Muscle layer of colon (tissue), 2 donors: ENCODE measurements around the gene TBXAS1.

Source experiments
- H3K27ac ChIP-seq: one replicate; pipeline ENCODE4 v1.7.0; 2013; ENCODE audit warnings: low read depth, mild to moderate bottlenecking, low read length, moderate library complexity
- H3K27me3 ChIP-seq, 2 donors: one replicate each; pipeline ENCODE4 v1.7.0; 2013; ENCODE audit warnings: low read length in 2 of 2, mild to moderate bottlenecking in 2 of 2; ENCODE audit not compliant: insufficient read depth in 2 of 2, control insufficient read depth in 1 of 2
- H3K36me3 ChIP-seq: one replicate; pipeline ENCODE4 v1.7.0; 2013; ENCODE audit warnings: mild to moderate bottlenecking, low read length; ENCODE audit not compliant: insufficient read depth
- H3K4me1 ChIP-seq: one replicate; pipeline ENCODE4 v1.7.0; 2013; ENCODE audit warnings: mild to moderate bottlenecking, low read length; ENCODE audit not compliant: insufficient read depth
- H3K4me3 ChIP-seq, 2 donors: one replicate each; pipeline ENCODE4 v1.7.0; 2013; ENCODE audit warnings: low read length in 2 of 2, low read depth in 1 of 2, mild to moderate bottlenecking in 1 of 2, moderate library complexity in 1 of 2
- H3K9ac ChIP-seq: one replicate; pipeline ENCODE4 v1.7.0; 2013; ENCODE audit warnings: low read length
- H3K9me3 ChIP-seq: one replicate; pipeline ENCODE4 v1.7.0; 2013; ENCODE audit warnings: mild to moderate bottlenecking, low read length
- donor health status: abdominal sarcoma.
- donor health status: Adenocarcinoma of cecum.

Gene TBXAS1

GRCh38 chr7:139829025-139829774, at the start of gene TBXAS1:
TBXAS1 (plus strand) TSS chr7:139829264; CDS start chr7:139829391, 127 bp downstream.
- Histone ChIP-seq H3K9me3 (no peaks in the 10 kb centered on the region), H3K36me3 (no peaks in the 10 kb centered on the region), H3K4me1 (peaks cover 3% of the 10 kb centered on the region), H3K27ac (no peak within 1 kb of the TSS), H3K9ac (no peak within 1 kb of the TSS), H3K27me3 (no peaks in the 10 kb centered on the region), H3K4me3 (no peak within 1 kb of the TSS)

- peaks cover 8% of the 10 kb centered on the region for H3K4me1 ChIP-seq
- H3K27ac ChIP-seq: no peak overlapping the region
- H3K36me3 ChIP-seq: no peaks in the 10 kb centered on the region
- H3K27me3 ChIP-seq: no peaks in the 10 kb centered on the region
- no peak overlapping the region for H3K9ac ChIP-seq
- no peak overlapping the region for H3K4me3 ChIP-seq
- H3K9me3 ChIP-seq: no peaks in the 10 kb centered on the region
These were observed 46.1 kb upstream of the TBXAS1 start for GRCh38 chr7:139782932-139783331.

- H3K9me3 ChIP-seq: no peaks in the 10 kb centered on the region
- no peaks in the 10 kb centered on the region for H3K27me3 ChIP-seq
- no peaks in the 10 kb centered on the region for H3K36me3 ChIP-seq
- peaks cover 5% of the 10 kb centered on the region for H3K4me1 ChIP-seq
- H3K27ac ChIP-seq: no peak overlapping the region
- no peak overlapping the region for H3K9ac ChIP-seq
- H3K4me3 ChIP-seq: no peak overlapping the region
These were observed 45.2 kb upstream of the TBXAS1 start for GRCh38 chr7:139783647-139784385.

DNA sequence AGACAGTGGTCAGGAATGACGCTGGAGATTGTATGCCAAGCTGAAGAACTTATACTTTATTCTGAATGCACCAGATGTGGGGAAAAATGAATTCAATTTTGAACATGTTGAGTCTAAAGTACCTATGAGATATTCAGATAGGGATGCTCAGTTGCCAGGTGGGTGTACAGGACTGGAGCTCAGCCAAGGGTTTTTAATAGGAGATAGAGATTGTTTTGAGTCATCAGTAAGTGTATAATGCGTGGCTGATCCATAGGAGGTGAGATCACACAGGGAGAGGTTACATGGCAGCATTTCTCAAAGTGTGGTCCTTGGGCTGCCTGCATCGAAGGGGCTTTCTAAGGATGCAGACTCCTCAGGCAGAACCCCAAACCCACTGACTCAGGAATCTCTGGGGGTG, 44.4 kb upstream of the TBXAS1 start:
- Histone ChIP-seq H3K27ac (no peak overlapping the region), H3K9ac (no peak overlapping the region), H3K4me1 (no peaks in the 10 kb centered on the region), H3K27me3 (no peaks in the 10 kb centered on the region), H3K4me3 (no peak overlapping the region), H3K9me3 (no peaks in the 10 kb centered on the region), H3K36me3 (no peaks in the 10 kb centered on the region)

DNA sequence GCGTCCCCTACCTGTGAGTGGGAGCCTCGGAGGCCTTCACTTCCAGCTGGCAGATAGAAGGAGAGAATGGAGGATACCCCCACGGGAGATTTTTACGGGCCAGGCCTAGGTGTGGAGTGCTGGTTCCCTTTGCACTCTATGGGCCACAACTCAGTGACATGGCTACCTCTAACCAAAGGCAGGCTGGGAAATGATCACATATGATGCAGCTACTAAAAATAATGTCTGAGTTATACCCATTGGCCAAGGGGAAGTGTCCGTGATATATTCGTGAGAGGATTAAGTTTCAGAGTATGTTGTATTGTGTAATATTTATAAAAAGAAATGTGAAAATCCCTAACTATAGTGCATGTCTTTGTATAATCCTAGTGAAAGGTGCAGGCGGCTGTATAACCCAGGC, 37.7 kb upstream of the TBXAS1 start:
- Histone ChIP-seq H3K9ac (no peak overlapping the region), H3K4me3 (no peak overlapping the region), H3K36me3 (no peaks in the 10 kb centered on the region), H3K27ac (no peak overlapping the region), H3K9me3 (no peaks in the 10 kb centered on the region), H3K4me1 (no peaks in the 10 kb centered on the region), H3K27me3 (no peaks in the 10 kb centered on the region)

DNA sequence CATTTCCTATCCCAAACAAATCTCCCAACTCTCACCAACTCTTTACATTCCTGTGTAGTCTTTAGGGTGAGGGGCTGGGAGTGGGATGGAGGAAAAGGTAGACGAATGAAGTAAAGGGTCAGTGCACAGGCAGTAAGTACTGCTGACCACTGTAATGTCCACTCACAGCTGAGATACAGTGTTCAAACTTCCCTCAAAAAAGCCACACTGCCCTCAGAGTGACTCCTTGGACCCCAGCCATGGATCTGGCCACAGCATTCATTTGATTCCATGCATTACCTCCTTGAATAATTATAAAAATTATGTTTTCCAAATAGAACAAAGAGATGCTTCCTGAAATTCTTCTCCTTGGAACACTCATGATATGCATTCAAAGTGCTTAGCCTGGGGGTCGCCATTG, 31.5 kb upstream of the TBXAS1 start:
- no peaks in the 10 kb centered on the region for H3K4me1 ChIP-seq
- H3K9me3 ChIP-seq: no peaks in the 10 kb centered on the region
- H3K9ac ChIP-seq: no peak overlapping the region
- H3K36me3 ChIP-seq: no peaks in the 10 kb centered on the region
- H3K27ac ChIP-seq: no peak overlapping the region
- H3K4me3 ChIP-seq: no peak overlapping the region
- H3K27me3 ChIP-seq: no peaks in the 10 kb centered on the region

- no peak overlapping the region for H3K4me3 ChIP-seq
- no peak overlapping the region for H3K27ac ChIP-seq
- no peak overlapping the region for H3K9ac ChIP-seq
- no peaks in the 10 kb centered on the region for H3K4me1 ChIP-seq
- no peaks in the 10 kb centered on the region for H3K36me3 ChIP-seq
- no peaks in the 10 kb centered on the region for H3K9me3 ChIP-seq
- no peaks in the 10 kb centered on the region for H3K27me3 ChIP-seq
These were observed 30.8 kb upstream of the TBXAS1 start for GRCh38 chr7:139798221-139798620.

DNA sequence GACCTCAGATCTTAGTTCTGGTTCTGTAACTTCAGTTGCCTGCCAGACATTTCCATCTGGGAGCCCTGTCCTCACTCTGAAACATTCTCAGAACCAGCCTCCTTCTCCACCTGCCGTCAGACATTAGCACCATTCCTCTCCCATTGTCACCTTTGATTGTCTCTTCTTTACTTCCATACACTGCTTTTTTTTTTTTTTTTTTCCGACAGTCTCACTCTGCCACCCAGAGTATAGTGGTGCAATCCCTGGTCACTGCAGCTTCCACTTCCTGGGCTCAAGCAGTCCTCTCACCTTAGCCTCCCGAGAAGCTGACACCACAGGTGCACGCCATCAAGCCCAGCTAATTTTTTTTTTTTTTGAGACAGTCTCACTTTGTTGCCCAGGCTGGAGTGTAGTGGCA, 30.2 kb upstream of the TBXAS1 start:
- H3K27ac ChIP-seq: no peak overlapping the region
- no peaks in the 10 kb centered on the region for H3K36me3 ChIP-seq
- H3K9me3 ChIP-seq: no peaks in the 10 kb centered on the region
- no peaks in the 10 kb centered on the region for H3K27me3 ChIP-seq
- no peak overlapping the region for H3K9ac ChIP-seq
- H3K4me3 ChIP-seq: no peak overlapping the region
- no peaks in the 10 kb centered on the region for H3K4me1 ChIP-seq

DNA sequence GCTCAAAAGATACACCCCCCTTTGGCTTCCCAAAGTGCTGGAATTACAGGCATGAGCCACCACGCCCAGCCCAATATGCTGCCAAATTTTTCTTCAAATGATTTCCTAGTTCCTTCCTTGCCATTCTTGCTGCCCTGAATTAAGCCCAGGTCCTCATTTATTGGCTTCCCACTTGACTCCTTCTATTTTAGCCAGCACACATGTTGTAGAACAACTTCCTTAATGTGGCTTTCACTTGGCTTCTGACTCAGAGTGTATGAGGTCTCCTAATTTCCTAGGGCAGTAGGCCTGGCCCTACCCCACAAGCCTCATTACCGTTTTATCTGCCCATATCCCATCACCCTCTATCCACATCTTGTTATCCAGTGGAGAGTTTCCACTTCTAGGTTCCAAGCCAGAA, 29.5 kb upstream of the TBXAS1 start:
- H3K4me3 ChIP-seq: no peak overlapping the region
- H3K4me1 ChIP-seq: no peaks in the 10 kb centered on the region
- H3K9me3 ChIP-seq: no peaks in the 10 kb centered on the region
- H3K27ac ChIP-seq: no peak overlapping the region
- H3K27me3 ChIP-seq: no peaks in the 10 kb centered on the region
- no peaks in the 10 kb centered on the region for H3K36me3 ChIP-seq
- H3K9ac ChIP-seq: no peak overlapping the region

DNA sequence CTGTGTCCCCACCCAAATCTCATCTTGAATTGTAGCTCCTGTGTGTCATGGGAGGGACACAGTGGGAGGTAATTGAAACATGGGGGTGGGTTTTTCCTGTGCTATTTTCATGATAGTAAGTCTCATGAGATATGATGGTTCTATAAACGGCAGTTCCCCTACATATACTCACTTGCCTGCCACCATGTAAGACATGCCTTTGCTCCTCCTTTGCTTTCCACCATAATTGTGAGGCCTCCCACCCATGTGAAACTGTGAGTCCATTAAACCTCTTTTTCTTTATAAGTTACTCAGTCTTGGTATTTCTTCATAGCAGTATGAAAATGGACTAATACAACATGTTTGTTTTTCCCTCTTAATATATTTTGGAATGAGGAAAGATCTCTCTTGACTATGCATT, 24.5 kb upstream of the TBXAS1 start:
- no peak overlapping the region for H3K27ac ChIP-seq
- H3K4me3 ChIP-seq: no peak overlapping the region
- H3K9me3 ChIP-seq: no peaks in the 10 kb centered on the region
- no peaks in the 10 kb centered on the region for H3K4me1 ChIP-seq
- H3K27me3 ChIP-seq: no peaks in the 10 kb centered on the region
- H3K36me3 ChIP-seq: no peaks in the 10 kb centered on the region
- no peak overlapping the region for H3K9ac ChIP-seq

DNA sequence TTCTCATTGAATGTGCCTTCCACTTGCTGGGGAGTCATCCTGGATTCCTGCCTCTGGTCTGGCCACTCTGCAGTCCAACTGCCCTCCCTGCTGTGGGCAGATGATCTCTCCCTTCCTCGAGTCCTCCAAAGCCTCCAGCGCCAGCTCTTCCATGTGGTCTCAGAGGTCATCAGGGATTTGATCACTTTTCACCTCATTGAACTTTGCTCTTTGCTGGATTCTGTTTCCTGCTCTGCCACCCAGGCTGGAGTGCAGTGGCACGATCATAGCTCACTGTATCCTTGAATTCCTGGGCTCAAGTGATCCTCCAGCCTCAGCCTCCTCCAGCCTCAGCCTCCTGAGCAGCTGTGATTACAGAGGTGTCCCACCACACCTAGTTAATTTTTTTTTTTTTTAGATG, 22.1 kb upstream of the TBXAS1 start:
- Histone ChIP-seq H3K27ac (no peak overlapping the region), H3K4me1 (no peaks in the 10 kb centered on the region), H3K27me3 (no peaks in the 10 kb centered on the region), H3K9me3 (no peaks in the 10 kb centered on the region), H3K36me3 (no peaks in the 10 kb centered on the region), H3K4me3 (no peak overlapping the region), H3K9ac (no peak overlapping the region)

GRCh38 chr7:139808427-139808826, 20.6 kb upstream of the TBXAS1 start:
- no peaks in the 10 kb centered on the region for H3K27me3 ChIP-seq
- H3K27ac ChIP-seq: no peak overlapping the region
- H3K4me3 ChIP-seq: no peak overlapping the region
- no peak overlapping the region for H3K9ac ChIP-seq
- H3K9me3 ChIP-seq: no peaks in the 10 kb centered on the region
- no peaks in the 10 kb centered on the region for H3K4me1 ChIP-seq
- no peaks in the 10 kb centered on the region for H3K36me3 ChIP-seq
